NCI-H524 (cell line): ENCODE data around the gene TCAF1.
"Not testable (repeated sequence)": the region's sequence is repeated elsewhere in the genome, so short reads cannot be mapped to it uniquely, and the experiment has no call there.

ENCODE experiments used
- DNase-seq, 2 experiments: peaks; one replicate each; lab custom pipeline; 2025; lab: John Stamatoyannopoulos, UW

TCAF1 gene

DNA sequence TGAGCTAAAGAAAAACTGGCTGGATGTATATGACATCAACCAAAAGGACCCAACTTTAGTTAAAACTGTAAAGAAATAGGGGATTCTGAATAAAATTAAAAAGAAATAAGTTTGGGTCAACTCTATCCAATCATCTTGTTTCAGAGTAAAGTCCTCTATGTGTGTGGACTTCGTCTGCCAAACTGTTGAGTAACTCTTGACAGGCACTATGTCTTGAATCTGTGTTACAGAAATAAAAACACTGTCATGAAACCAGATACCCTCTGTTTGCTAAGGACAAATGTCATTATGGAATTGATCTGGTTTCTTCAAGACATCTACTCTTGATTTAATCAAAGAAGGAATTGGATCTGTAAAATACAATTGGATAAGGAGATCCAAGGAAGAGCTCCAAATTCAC lies 46.5 kb downstream of the TCAF1 start:
- DNase-seq = not testable (repeated sequence)

DNA sequence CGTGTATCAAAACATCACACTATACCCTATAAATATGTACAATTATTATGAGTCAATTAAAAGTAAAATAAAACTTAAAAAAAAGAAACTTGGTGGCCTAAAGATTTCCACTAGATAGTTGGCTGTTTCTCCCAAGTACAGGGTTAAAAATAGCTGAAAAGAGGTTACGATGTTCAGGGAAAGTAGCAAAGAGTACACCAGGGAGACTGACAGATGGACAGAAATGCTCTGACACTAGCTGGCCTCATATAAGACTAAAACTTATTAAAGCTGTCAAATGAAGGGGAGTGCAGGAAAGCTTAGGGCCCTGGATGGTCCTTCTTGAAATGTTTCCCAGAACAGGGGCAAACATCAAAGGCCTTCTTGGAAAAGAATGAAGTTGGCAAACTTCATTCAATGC lies 51.3 kb downstream of the TCAF1 start:
- no peak for DNase-seq

DNA sequence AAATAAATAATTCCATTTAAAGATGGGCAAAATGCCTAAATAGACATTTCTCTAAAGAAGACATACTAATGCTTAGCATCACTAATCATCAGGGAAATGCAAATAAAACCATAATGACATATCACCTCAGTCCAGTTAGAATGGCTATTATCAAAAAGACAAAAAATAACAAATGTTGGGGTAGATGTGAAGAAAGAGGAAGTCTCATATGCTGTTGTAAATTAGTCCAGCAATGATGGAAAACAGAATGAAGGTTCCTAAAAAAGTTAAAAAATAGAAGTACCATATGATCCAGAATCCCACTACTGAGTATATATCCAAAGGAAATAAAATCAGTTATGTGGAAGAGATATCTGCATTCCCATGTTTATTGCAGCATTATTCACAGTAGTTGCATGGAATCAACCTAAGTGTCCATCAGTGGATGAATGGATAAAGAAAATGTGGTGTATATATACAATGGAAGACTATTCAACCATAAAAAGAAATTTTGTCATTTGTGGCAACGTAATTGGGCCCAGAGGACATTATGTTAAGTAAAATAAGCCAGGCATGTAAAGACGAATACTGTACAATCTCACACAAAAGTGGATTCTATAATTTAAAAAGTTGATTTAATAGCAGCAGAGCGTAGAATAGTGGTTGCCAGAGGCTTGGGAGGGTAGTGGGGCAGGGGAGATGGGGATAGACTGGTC lies 52.0 kb downstream of the TCAF1 start:
- DNase-seq = no peak

DNA sequence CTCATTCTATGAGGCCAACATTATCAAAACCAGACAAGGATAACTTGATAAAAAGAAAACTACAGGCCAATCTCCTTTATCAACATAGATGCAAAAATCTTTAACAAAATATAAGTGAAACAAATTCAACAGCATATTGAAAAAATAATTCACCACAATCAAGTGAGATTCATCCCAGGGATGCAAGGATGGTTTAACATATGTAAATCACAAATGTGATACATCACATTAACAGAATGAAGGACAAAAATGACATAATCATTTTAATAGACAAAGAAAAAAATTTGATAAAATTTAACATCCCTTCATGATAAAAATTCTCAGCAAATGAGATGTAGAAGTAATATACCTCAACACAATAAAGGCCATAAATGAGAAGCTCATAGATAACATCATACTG lies 53.8 kb downstream of the TCAF1 start:
- no peak for DNase-seq

GRCh38 chr7:143846692-143847091 lies 55.3 kb downstream of the TCAF1 start:
- DNase-seq = no peak

DNA sequence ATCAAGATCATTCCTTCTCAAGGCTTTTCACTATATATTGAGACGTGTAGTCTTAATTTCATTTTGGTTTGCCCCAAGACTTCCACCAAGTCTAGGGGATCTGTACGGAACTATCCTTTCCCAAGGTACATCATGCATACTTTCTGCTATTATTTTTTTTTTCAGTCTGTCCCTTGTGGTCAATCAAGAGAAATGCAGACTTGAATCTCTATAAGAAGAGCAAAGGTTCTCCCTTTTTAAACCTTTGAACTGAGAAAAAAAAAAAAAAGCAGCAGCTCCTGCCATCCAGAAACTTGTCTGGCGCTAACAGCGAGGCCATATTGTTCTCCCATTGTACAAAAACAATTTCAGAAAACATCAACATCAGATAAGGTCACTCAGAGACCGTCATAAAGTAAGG lies 60.3 kb downstream of the TCAF1 start:
- not testable (repeated sequence) for DNase-seq

DNA sequence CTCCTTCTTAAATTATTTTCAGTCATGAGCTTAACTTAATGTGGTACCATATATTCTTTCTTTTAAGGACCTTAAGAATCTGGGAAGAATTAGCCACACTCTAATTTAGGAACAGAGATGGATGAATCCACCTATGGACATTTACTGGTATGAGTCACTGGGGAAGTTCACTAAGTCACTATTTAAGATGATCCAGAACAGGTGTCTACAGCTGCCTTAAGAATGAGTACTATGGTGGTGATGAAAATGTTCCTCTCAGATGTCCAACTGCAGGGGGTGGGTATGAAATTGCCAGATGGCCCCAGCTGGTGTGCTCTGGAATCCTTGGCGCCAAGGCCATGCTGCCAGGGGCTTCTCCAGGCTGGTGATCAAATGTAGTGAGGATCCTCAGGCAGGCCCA lies 61.9 kb downstream of the TCAF1 start:
- not testable (repeated sequence) for DNase-seq

- not testable (repeated sequence) for DNase-seq
Observed at GRCh38 chr7:143837223-143837622, 64.8 kb downstream of the TCAF1 start.

DNA sequence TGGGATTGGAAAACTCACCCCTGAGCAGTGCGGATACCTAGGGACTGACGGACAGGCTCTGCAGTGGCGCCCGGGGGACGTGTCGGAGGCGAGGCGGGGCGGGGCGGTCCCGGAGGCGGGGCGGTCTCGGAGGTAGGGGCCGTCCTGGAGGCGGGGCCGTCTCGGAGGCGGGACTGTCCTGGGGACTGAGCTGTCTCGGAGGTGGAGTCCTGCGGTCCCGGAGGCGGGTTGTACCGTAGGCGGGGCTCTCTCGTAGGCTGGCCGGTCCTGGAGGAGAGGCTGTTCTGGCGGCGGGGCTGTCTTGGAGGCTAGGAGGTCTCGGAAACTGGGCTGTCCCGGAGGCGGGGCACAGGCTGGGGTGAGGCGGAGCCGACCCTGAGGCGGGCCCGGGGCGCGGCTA lies 65.4 kb downstream of the TCAF1 start:
- DNase-seq = peak; percentile 39 to 59

GRCh38 chr7:143836088-143836487 lies 65.9 kb downstream of the TCAF1 start:
- not testable (repeated sequence) for DNase-seq

DNA sequence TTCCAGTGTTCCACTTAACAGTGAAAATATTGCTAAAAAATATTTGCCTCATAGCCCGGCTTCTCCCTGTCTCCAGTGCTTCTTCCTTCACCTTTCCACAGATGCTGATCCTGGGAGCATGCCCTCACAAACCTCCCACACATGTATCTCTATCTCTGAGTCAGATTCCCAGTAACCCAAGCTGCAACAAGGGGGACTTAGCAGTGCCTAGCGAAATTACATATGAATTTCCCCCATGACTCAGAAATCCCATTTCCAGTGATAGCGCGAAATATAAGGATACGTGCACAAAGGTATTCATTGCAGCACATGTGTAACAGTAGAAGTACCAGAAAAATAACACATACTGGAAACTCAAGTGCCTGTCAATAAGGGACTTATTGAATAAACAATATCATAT lies 75.4 kb downstream of the TCAF1 start:
- not testable (repeated sequence) for DNase-seq

DNA sequence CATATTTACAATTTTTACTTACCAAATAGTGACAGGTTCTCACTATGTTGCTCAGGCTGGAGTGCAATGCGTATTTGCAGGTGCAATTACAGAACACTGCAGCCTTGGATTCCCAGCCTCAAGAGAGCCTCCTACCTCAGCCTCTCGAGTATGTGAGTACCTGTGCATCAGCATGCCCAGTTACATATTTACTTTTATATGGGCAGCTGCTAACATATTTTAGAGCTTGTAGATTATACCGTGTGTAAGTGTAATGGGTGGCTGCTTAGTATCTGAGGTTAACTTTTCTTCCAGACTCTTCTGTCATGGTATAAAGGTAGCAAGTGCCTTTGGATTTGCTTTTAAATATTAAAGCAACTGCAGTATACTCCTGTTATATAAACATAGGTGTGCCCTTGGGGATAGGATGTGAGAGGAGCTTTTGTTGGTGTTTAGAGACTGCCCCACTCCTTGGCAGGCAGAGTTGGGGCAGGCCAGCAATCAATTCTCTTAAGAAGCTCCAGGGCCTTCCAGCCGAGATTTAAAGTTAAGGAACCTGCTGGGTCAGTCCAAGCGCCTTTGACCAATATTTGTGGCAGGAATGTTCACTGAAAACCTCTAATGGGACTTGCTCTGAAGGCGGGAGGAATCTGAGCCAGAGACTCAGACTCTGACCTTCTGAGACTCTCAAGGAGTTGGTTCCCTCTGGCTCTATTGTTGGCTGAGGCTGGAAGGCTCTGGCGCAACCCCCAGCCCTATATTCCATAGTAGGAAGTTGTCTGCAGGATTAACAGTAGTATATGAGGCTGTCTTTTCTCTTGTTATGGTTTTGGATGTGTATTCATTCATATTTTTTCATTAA lies 77.5 kb downstream of the TCAF1 start:
- not testable (repeated sequence) for DNase-seq

GRCh38 chr7:143823634-143824294 lies 78.2 kb downstream of the TCAF1 start:
- not testable (repeated sequence) for DNase-seq

GRCh38 chr7:143821392-143822277 lies 80.3 kb downstream of the TCAF1 start:
- not testable (repeated sequence) for DNase-seq

- not testable (repeated sequence) for DNase-seq
Observed at GRCh38 chr7:143817873-143818272, 84.1 kb downstream of the TCAF1 start.

DNA sequence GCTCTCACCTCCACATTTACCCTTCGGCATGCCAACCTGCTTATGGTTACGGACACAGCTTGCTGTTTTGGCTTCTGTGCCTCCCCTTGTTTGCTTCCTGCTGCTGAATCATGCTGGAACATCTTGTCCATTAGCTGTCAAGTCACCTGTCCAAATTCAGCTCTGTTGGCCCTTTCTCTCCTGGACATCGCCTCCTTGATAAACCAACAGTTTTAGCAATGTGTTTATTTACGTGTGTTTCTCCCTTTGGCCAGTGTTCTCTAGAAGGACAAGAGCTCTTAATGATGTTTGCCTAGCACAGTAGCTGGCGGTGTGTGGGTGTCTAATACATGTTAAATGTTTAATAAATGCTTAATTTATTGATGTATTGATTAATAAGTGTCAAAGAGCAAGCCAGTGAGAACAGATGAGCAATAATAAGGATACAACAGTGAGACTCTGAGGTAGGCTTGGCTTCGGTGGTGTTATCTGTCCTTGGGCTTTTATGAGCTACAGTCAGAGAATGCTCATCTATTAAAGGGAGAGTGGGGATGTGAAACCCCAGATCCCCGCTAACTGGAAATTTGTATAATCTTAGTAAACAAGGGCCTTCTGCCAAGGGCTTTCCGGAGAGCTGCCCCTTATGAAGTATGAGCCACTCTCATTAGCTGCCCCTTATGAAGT lies 85.4 kb downstream of the TCAF1 start:
- not testable (repeated sequence) for DNase-seq

- DNase-seq = not testable (repeated sequence)
Observed at GRCh38 chr7:143810639-143811038, 91.3 kb downstream of the TCAF1 start.

DNA sequence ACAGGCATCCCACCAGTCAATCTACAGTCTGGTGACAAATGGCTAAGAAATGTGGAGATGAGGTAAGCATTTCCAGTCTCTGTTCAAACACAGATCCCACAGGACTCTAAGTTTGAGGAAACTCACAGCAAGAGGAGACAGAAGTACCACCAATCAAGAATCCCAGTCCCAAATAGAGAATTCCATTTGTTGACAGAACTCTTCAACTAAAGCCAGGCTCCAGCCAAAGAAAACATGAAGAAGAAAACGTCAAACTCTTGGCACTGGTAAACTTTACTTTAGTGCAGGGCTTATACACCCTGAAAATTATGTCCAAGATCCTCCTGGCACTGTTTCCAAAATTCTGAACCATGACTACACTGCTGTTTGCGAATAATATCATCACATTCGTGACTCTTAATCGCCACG lies 95.3 kb downstream of the TCAF1 start:
- not testable (repeated sequence) for DNase-seq
